HuH-7.5 (cell line): ENCODE data around the gene JPT2.

Source experiments
- DNase-seq: peaks from one replicate; pipeline ENCODE4 v3.0.0; 2011; ENCODE audit warnings: low spot score

JPT2 gene

GRCh38 chr16:1651974-1652312, 26.1 kb upstream of the JPT2 start:
- DNase-seq = no peak

- no peak for DNase-seq
Measured at GRCh38 chr16:1653023-1653422, 25.1 kb upstream of the JPT2 start.

- no peak for DNase-seq
Measured at GRCh38 chr16:1654505-1655268, 23.4 kb upstream of the JPT2 start.

GRCh38 chr16:1655269-1655807, 22.7 kb upstream of the JPT2 start:
- no peak for DNase-seq

- no peak for DNase-seq
Measured at GRCh38 chr16:1655909-1656807, 21.9 kb upstream of the JPT2 start.

GRCh38 chr16:1656808-1657617, 21.1 kb upstream of the JPT2 start:
- DNase-seq = no peak

GRCh38 chr16:1657841-1658240, 20.2 kb upstream of the JPT2 start:
- DNase-seq = no peak

GRCh38 chr16:1659031-1659430, 19.0 kb upstream of the JPT2 start:
- no peak for DNase-seq

GRCh38 chr16:1661826-1662225, 16.3 kb upstream of the JPT2 start:
- no peak for DNase-seq

- DNase-seq = no peak
Measured at GRCh38 chr16:1662543-1662942, 15.5 kb upstream of the JPT2 start.

GRCh38 chr16:1665829-1666228, 12.2 kb upstream of the JPT2 start:
- DNase-seq = no peak

- no peak for DNase-seq
Measured at GRCh38 chr16:1666316-1666715, 11.8 kb upstream of the JPT2 start.

- DNase-seq = no peak
Measured at GRCh38 chr16:1667271-1667670, 10.8 kb upstream of the JPT2 start.

- DNase-seq = no peak
Measured at GRCh38 chr16:1667916-1668315, 10.2 kb upstream of the JPT2 start.

- DNase-seq = no peak
Measured at GRCh38 chr16:1668612-1669319, 9.3 kb upstream of the JPT2 start.

- no peak for DNase-seq
Measured at GRCh38 chr16:1669698-1670097, 8.4 kb upstream of the JPT2 start.

GRCh38 chr16:1670371-1670770, 7.7 kb upstream of the JPT2 start:
- DNase-seq = no peak

GRCh38 chr16:1670866-1671265, 7.2 kb upstream of the JPT2 start:
- DNase-seq = no peak

GRCh38 chr16:1673424-1674151, 4.5 kb upstream of the JPT2 start:
- DNase-seq = no peak

GRCh38 chr16:1674306-1674705, 3.8 kb upstream of the JPT2 start:
- DNase-seq = no peak
